ENCODE results near the gene SYPL1. TPM values are rescaled to one million over a fixed set of nuclear protein-coding genes. Genes with fewer than 3 reads are reported as not detected.
A peak's percentile ranks its signal among the peaks of the same experiment; 100 is the strongest.

The SYPL1 gene
- polyA plus RNA-seq, 1 of the 3 experiments (the other 2 are of a cell fraction) = 72.4 TPM

- Histone ChIP-seq H3K27me3 (ENCODE audit: insufficient read depth) (no peaks in the 10 kb centered on the region), H4K20me1 (ENCODE audit: insufficient read depth) (no peaks in the 10 kb centered on the region), H2AFZ (ENCODE audit: low read depth) (no peak overlapping the region), H3K9ac (no peak overlapping the region), H3K9me2 (no peaks in the 10 kb centered on the region), H3K36me3 (replicated peaks in 1 of 2; ENCODE audit: control insufficient read depth in 1 of 2, insufficient read depth in 2 of 2, low read length in 1 of 2) (no peaks in the 10 kb centered on the region), H3K9me3 (no peaks in the 10 kb centered on the region), H3F3A (replicated peaks; ENCODE audit: insufficient read depth) (peaks cover 7% of the 10 kb centered on the region), H3K4me3 (ENCODE audit: low read depth in 2 of 2, low read length in 1 of 2) (no peak overlapping the region), H3K4me1 (ENCODE audit: control insufficient read depth in 1 of 2, insufficient read depth in 2 of 2, low read depth in 1 of 2, low read length in 1 of 2) (peaks cover 29 to 72% of the 10 kb centered on the region in 2 experiments), H3K4me2 (no peak overlapping the region), H3K79me2 (ENCODE audit: insufficient read depth) (no peaks in the 10 kb centered on the region), H3K27ac (ENCODE audit: low read depth in 2 of 2, low read length in 1 of 2) (no peak overlapping the region; a peak in 1 of 4 replicates)
- WGBS (ENCODE audit: low lambda C conversion rate) = 87% methylated on average over 5 of the region's 5 CpGs
- POLR2A ChIA-PET = interaction anchor here (0.8 kb wide), 1 partner anchor 12 kb away, joined by 3 read pairs; no protein-coding TSS in a partner anchor
- TF ChIP-seq GATA2 (CRISPR knock-in tag; IDR thresholded peaks at IDR 0.05) = 0 out of 2 replicates have a peak, but pooled peaks have one; percentile 7
- no peak for TF ChIP-seq NRF1 (IDR thresholded peaks at IDR 0.05; ENCODE audit: low read depth, low read length)
- TF ChIP-seq EP300 (IDR thresholded peaks at IDR 0.05; ENCODE audit: borderline replicate concordance in 1 of 2, low read depth in 1 of 2, low read length in 1 of 2) = peak in 1 of 2 experiments; percentile 36; a peak in 1 of 4 replicates
- CTCF ChIA-PET = interaction anchor here (0.9 to 9.0 kb wide), 4 partner anchors 12 to 82 kb away, joined by 4 to 109 read pairs (median 40); partner anchors contain the start of gene SYPL1
- peak; percentile 29 for DNase-seq
Observed at GRCh38 chr7:106070201-106070551, 41.9 kb downstream of the SYPL1 start.

GRCh38 chr7:106069471-106070200 is 42.5 kb downstream of the SYPL1 start:
- Histone ChIP-seq H3F3A (replicated peaks; ENCODE audit: insufficient read depth) (peaks cover 8% of the 10 kb centered on the region), H3K9ac (no peak overlapping the region), H3K4me1 (ENCODE audit: control insufficient read depth in 1 of 2, insufficient read depth in 2 of 2, low read depth in 1 of 2, low read length in 1 of 2) (peaks cover 32 to 77% of the 10 kb centered on the region in 2 experiments), H3K27ac (ENCODE audit: low read depth in 2 of 2, low read length in 1 of 2) (peak overlapping the region; percentile 18 to 56; a peak in 2 of 4 replicates), H3K4me3 (ENCODE audit: low read depth in 2 of 2, low read length in 1 of 2) (no peak overlapping the region), H4K20me1 (ENCODE audit: insufficient read depth) (no peaks in the 10 kb centered on the region), H3K4me2 (peak overlapping the region; percentile 13; the same call in 1 of the 2 replicates), H3K9me3 (no peaks in the 10 kb centered on the region), H3K9me2 (no peaks in the 10 kb centered on the region), H3K27me3 (ENCODE audit: insufficient read depth) (no peaks in the 10 kb centered on the region), H3K79me2 (ENCODE audit: insufficient read depth) (no peaks in the 10 kb centered on the region), H2AFZ (ENCODE audit: low read depth) (no peak overlapping the region), H3K36me3 (replicated peaks in 1 of 2; ENCODE audit: control insufficient read depth in 1 of 2, insufficient read depth in 2 of 2, low read length in 1 of 2) (no peaks in the 10 kb centered on the region)
- DNase-seq = peak; percentile 7
- POLR2A ChIA-PET = interaction anchor here (1.3 kb wide), 1 partner anchor 43 kb away, joined by 5 read pairs; the partner anchor contains the start of gene SYPL1
- WGBS (ENCODE audit: low lambda C conversion rate) = 89% methylated on average over 6 of the region's 9 CpGs
- no peak for TF ChIP-seq RFX5 (IDR thresholded peaks at IDR 0.05; ENCODE audit: low read length)
- no peak for TF ChIP-seq GABPA (IDR thresholded peaks at IDR 0.05; ENCODE audit: low read depth)
- no peak for TF ChIP-seq GATA2 (CRISPR knock-in tag; IDR thresholded peaks at IDR 0.05)
- TF ChIP-seq FOSL2 (IDR thresholded peaks at IDR 0.05; ENCODE audit: borderline replicate concordance, low read depth) = no peak
- no peak for TF ChIP-seq TCF12 (IDR thresholded peaks at IDR 0.05)
- TF ChIP-seq RCOR1 (IDR thresholded peaks at IDR 0.05; ENCODE audit: low read length) = no peak
- TF ChIP-seq RXRA (IDR thresholded peaks at IDR 0.05; ENCODE audit: borderline replicate concordance, low read depth) = no peak
- no peak for TF ChIP-seq PBX3 (IDR thresholded peaks at IDR 0.05)
- no peak for TF ChIP-seq NRF1 (IDR thresholded peaks at IDR 0.05; ENCODE audit: low read depth, low read length)
- CTCF ChIA-PET = interaction anchor here (0.9 to 9.0 kb wide), 5 partner anchors 12 to 82 kb away, joined by 3 to 109 read pairs (median 4); partner anchors contain the start of gene SYPL1

Data from SK-N-SH (cell line).